ENCODE data around the gene EXOC6.

DNA sequence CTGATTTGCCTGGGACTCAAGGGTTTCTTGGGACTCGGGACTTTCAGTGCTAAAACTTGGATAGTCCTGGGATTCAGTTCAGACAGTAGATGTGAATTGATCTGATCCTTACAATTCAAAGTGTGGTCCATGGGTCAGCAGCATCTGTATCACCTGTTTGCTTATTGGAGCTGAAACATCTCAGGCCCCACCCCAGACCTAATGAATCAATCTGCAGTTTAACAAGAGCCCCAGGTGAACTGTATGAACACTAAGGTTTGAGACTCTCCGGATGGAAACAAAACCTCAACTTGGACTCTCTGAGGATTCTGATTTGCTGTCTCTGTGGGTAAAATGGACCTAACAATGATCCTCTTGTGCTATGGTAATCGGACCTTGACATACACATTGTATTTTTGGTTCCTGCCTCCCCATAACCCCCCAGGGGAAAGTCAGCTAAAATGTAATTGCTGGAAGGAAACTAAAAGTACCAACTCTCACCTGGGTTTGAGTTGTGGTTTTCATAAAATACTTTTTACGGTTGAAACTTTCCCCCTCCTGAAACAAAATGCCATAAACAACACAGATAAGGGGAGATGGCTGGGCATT, 237.0 kb downstream of the EXOC6 start:
- no peak for TF ChIP-seq POLR2AphosphoS5 (IDR thresholded peaks at IDR 0.05; ENCODE audit: low read depth, low read length)
- TF ChIP-seq POLR2A (IDR thresholded peaks at IDR 0.05; ENCODE audit: borderline replicate concordance, extremely low read depth, insufficient read depth, insufficient read length) = no peak
- TF ChIP-seq, protein P1, sequence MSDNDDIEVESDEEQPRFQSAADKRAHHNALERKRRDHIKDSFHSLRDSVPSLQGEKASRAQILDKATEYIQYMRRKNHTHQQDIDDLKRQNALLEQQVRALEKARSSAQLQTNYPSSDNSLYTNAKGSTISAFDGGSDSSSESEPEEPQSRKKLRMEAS (IDR thresholded peaks at IDR 0.05) = no peak
- TF ChIP-seq, protein P2, sequence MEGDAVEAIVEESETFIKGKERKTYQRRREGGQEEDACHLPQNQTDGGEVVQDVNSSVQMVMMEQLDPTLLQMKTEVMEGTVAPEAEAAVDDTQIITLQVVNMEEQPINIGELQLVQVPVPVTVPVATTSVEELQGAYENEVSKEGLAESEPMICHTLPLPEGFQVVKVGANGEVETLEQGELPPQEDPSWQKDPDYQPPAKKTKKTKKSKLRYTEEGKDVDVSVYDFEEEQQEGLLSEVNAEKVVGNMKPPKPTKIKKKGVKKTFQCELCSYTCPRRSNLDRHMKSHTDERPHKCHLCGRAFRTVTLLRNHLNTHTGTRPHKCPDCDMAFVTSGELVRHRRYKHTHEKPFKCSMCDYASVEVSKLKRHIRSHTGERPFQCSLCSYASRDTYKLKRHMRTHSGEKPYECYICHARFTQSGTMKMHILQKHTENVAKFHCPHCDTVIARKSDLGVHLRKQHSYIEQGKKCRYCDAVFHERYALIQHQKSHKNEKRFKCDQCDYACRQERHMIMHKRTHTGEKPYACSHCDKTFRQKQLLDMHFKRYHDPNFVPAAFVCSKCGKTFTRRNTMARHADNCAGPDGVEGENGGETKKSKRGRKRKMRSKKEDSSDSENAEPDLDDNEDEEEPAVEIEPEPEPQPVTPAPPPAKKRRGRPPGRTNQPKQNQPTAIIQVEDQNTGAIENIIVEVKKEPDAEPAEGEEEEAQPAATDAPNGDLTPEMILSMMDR (IDR thresholded peaks at IDR 0.05 in 2 of 3, conservative IDR thresholded peaks at IDR 0.05 in 1 of 3; ENCODE audit: borderline replicate concordance in 1 of 3, insufficient read depth in 1 of 3, low read depth in 2 of 3, low read length in 2 of 3) = no peak
- TF ChIP-seq, protein P3, sequence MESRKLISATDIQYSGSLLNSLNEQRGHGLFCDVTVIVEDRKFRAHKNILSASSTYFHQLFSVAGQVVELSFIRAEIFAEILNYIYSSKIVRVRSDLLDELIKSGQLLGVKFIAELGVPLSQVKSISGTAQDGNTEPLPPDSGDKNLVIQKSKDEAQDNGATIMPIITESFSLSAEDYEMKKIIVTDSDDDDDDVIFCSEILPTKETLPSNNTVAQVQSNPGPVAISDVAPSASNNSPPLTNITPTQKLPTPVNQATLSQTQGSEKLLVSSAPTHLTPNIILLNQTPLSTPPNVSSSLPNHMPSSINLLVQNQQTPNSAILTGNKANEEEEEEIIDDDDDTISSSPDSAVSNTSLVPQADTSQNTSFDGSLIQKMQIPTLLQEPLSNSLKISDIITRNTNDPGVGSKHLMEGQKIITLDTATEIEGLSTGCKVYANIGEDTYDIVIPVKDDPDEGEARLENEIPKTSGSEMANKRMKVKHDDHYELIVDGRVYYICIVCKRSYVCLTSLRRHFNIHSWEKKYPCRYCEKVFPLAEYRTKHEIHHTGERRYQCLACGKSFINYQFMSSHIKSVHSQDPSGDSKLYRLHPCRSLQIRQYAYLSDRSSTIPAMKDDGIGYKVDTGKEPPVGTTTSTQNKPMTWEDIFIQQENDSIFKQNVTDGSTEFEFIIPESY (IDR thresholded peaks at IDR 0.05; ENCODE audit: extremely low read depth, insufficient replicate concordance, low read length) = no peak
